NCI-H2029 treated with DMSO at 0.1 percent for 48 hours (cell line): ENCODE results near the gene BAZ1B.
"Not testable (repeated sequence)": the region's sequence is repeated elsewhere in the genome, so short reads cannot be mapped to it uniquely, and the experiment has no call there.

Experiments used
- DNase-seq: peaks from one replicate; lab custom pipeline; 2025; lab: John Stamatoyannopoulos, UW

Gene BAZ1B

DNA sequence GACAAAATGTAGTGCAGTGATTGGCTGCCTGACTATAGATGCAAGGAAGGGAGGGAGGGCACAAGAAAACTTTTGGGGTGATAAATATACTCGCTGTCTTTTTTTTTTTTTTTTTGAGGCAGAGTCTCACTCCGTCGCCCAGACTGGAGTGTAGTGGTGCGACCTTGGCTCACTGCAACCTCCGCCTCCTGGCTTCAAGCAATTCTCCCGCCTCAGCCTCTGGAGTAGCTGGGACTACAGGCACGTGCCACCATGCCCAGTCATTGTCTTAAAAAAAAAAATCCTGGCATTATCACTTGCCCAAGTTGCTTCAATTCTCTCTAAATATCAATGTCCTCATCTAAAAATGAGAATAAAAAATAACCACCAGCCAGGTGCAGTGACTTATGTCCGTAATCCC lies 96.1 kb downstream of the BAZ1B start:
- no peak for DNase-seq

DNA sequence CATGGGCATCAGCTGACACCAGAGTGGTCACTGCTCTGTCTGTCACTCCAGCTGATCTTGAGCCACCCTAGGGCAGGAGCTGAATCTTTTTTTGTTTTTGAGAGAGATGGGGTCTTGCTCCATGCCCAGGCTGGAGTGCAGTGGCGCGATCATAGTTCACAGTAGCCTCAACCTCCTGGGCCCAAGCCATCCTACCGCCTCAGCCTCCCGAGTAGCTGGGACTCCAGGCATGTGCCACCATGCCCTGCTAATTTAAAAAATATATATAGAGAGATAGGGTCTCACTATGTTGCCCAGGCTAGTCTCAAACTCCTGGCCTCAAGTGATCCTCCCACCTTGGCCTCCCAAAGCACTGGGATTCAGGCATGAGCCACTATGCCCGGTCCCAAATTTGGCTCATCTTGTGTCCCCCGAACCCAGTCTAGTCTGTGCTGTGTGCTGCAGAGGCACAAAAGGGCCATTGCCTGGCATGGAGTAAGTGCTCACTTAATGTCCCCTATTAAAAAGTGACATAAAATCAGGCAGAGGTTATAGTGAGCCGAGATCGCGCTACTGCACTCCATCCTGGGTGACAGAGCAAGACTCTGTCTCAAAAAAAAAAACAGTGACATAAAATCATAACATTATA lies 96.6 kb downstream of the BAZ1B start:
- no peak for DNase-seq

DNA sequence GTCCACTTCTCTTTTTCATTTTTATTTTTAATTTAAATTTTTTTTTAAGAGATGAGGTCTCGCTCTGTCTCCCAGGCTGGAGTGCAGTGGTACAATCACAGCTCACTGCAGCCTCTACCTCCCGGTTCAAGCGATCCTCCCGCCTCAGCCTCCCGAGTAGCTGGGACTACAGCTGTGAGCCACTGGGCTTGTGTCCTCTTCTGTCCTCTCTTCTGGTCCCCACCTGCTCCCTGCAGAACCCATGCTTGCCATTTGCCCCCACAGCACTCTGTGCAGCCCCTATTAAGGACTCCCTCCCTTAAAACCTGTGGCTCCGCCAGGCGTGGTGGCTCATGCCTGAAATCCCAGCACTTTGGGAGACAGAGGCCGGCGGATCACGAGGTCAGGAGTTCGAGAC lies 97.6 kb downstream of the BAZ1B start:
- no peak for DNase-seq

DNA sequence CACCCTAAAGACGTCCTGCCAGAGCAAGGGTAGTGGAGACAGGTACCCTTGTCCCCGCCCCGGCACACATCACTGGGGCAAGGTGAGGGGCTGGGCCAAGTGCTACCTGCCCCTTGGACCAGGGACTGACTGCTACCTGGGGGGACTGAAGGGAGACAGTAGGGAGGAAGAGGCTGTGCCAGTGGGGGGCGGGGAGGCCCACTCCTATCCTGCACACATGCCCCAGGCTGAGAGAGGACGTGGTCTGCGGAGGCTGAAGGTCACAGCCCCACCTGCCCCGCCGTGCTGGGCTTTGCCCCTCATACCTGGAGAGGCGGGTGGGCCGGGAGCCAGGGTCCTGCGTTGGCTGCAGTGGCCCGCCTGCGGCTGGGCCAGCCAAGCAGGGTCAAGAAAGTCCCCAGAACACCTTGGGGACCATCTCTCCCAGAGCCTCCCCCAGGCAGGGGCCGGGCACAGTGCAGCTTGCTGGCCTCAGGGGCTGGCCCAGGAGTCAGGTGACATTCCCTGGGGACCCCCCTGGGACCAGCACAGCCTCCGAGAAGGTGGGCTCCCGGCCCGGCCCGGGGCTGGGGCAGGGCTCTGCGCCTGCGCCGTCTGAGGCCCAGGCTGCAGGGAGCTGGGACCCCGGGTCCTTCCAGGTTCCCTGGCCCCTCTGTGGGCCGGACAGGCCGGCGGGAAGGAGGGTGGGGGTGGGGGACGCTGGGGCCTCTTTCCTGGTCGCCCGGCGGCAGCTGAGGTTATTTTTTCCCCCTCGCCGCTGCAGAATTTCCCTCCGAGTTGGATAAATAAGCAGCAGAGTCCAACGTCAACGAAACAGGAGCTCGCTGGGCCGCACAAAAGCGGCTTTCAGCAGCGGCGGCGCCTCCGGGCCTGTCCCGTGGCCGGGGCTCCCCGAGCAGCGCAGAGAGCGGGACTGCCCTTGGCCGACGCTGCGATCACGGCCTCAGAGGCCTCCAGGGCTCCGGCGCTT lies 98.3 kb downstream of the BAZ1B start:
- no peak for DNase-seq

DNA sequence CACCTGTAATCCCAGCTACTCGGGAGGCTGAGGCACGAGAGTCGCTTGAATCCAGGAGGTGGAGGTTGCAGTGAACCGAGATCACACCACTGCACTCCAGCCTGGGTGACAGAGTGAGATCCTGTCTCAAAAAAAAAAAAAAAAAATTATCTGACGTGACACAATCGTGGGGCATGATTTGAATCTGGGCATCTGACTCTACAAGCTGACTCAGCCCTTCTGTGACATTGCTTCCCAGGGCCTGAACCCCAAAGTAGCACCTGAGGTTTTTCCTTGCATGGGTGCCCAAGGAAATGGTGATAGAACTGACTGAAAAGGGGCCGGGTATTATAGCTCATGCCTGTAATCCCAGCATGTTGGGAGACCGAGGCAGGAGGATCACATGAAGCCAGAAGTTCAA lies 101.5 kb downstream of the BAZ1B start:
- DNase-seq: not testable (repeated sequence)

DNA sequence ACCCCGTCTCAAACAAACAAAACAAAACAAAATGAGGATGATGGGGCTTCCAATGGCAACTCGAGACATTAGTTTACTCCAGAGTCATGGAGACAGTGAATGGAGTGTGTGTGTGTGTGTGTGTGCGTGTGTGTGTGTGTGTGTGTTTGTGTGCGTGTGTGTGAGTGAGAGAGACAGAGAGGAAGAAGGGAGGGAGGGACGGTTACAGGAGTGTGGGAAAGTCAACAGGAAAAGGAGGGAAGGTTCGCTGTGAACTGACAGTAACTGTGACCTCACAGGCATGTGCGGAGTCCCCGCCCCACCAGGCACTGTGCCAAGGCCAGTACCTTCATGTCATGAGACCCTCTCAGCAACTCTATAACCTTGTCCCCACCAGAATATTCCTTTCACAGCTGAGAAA lies 102.1 kb downstream of the BAZ1B start:
- DNase-seq: peak; percentile 41

DNA sequence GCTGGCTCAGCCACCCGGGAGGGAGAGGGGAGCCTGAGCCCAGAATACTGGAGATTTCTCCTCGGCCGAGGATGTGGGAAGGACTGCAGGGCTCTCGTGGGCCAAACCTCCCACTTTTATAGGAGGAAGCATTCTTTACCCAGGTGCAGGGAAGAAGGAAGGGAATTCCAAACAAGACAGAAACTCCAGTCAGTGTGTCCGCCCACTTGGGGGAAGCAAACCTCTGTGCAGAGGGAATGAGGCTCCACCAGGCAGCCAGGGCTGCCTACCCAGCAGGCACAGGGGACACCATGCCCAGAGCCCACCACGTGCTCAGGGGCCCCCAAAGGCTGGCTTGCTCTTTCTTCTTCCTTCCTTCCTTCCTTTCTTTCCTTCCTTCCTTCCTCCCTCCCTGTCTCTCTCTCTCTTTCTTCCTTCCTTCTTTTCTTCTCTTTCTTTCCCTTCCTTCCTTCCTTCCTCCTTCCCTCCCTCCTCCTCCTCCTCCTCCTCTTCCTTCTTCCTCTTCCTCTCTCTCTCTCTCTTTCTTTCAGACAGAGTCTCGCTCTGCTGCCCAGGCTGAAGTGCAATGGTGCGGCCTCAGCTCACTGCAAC lies 103.9 kb downstream of the BAZ1B start:
- no peak for DNase-seq

DNA sequence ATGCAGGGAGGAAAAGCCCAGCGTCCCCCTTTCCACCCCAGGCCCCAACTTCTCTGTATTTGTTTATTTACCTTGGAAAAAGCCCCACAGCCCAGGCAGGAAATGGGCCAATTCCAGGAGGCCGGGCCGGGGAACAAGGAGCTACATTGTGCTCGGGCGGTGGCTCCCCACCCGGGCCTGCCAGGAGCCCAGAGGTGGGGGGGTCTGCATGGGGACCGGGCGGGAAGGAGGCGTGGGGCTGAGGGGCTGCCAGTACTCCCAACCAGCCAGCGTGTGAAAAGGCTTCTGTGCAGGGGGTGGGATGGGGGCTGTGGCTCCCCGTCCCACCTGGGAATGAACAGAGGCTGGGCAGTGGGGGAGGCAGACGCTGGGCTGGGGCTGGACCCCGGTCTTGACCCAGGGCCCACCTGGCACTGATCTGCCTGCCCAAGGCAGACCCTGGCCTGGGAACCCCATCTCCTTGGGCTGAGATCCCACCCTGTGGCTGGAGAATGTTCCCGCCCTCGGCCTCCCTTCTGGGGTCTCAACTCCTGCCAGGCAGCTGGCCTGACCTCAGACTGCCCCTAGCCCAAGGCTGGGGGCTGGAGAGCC lies 111.5 kb downstream of the BAZ1B start:
- DNase-seq: not testable (repeated sequence)

DNA sequence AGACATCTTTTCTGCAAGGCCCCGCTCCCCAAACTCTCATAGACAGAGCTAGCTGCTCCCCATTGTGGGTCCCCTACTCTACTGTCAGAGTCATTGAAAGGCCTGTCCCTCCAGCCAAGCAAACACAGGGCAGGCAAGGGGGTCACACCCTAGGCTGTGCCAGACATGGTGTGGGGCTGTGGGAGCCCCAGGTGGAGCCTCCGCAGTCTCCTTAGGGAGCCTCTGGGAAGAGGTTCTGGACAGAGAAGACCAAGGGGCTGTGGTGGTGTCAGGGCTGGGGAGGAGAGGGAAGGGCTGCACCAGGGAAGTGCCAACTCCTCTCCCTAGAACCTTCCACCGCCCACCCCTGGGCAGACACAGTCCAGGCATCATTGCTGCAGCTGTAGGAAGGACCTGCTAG lies 117.2 kb downstream of the BAZ1B start:
- not testable (repeated sequence) for DNase-seq

DNA sequence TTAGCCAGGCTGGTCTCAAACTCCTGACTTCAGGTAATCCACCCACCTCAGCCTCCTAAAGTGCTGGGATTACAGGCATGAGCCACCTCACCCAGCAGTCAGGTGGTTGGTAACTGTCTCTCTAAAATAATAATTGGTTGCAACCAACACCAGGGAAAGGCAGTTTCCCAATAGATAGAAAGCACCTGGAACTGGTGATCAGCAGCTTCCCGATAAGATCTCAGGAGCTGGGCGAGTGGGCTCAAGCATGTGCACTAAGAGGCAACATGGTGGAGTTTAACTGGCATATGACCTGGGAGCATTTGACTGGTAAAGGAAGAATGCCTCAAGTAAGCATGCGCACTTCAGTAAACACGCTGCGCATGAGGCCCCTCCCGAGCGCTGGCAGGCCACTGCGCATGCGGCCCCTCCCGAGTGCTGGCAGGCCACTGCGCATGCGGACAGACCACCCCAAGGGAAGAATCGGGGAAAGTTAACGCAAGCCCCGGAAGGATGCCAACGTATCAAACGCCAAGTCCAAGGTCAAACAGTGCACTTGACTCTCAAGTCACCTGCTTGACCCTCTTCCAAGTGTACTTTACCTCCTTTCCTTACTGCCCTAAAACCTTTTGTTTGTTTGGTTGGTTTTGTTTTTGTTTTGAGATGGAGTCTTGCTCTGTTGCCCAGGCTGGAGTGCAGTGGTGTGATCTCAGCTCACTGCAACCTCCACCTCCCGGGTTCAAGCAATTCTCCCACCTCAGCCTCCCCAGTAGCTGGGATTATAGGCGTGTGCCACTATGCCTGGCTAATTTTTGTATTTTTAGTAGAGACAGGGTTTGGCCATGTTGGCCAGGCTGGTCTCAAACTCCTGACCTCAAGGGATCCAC lies 122.7 kb downstream of the BAZ1B start:
- DNase-seq: peak; percentile 10

DNA sequence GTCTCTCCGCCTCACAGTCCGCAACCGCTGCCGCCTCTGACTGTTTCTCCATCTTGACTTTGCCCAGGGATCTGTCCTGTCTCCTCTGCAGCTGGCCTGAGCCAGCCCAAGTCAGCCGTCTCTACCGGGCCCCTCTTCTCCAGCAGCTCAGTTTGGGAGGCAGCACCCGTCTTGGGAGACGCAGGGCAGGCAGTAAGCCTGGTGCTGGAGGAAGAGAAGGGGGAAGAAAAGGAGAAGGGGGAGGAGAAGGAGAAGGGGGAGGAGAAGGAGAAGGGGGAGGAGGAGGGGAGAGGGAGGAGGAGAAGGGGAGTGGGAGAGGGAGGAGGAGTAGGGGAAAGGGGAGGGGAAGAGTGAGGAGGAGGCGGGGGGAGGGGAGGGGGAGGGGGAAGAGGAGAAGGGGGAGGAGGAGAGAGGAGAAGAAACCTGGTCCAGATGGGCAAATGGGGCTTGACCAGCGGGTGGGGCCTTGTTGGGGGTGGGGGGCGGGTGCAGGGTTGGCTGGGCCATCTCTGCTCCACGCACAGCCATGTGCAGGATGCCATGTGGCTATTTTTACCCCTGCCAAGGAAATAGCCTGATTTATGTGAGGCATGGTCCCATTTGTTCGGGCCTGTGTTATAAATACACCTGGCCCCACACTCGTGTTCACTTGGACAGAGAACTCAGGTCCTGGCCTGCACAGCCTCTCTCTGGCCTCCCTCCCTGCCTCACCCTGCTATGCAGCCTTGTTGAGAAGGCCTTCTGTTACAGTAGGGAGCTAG lies 124.4 kb downstream of the BAZ1B start:
- no peak for DNase-seq

DNA sequence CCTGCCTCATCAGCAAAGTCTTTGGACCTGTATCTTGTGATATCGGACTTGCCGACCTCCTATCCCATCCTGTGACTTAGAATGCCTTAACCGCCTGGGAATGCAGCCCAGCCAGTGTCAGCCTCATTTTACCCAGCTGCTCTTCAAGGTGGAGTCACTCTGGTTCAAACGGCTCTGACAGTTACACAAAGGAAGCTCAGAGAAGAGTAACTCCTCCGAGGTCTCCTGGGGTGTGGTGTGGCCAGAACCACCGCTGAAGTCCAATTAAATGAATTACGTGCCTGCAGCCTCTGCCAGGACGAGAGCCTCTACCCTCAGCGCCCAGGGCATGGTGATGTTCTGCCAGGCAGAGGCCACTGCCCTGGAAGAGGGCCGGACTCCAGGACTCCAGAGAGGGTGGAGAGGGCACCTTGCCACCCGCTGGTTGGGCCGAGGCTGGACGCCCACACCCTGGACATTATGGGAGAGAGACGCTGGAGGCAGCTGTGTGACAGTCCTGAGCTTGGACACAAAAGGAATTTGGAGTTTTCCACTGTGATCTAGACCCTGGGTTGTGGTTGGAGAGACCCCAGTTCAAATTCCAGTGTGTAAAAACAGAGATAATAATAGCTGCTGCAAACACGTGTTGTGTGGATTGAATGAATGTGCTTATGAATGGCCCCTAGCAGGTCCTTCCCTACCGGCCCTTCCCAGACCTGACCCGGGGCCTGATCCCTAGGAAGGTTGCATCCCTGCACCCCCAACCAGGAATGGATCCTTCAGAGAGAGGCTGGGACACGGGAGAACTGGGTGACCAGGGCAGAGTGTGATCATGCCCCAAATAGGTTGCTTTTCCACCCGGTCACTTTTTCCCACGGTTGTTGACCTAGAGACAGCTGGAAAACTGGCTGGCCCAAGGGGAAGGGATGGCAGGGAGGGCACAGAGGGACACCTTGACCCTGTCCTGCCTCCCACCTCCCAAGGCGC lies 126.3 kb downstream of the BAZ1B start:
- no peak for DNase-seq

DNA sequence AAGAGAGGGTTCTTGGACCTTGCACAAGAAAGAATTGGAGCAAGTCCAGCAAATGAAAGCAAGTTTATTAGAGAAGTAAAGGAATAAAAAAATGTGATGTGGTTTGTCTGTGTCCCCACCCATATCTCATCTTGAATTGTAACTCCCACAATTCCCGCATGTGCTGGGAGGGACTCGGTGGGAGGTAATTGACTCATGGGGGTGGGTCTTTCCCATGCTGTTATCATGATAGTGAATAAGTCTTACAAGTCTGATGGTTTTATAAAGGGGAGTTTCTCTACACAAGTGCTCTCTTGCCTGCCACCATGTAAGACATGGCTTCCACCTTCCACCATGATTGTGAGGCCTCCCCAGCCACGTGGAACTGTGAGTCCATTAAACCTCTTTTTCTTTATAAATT lies 127.7 kb downstream of the BAZ1B start:
- no peak for DNase-seq

DNA sequence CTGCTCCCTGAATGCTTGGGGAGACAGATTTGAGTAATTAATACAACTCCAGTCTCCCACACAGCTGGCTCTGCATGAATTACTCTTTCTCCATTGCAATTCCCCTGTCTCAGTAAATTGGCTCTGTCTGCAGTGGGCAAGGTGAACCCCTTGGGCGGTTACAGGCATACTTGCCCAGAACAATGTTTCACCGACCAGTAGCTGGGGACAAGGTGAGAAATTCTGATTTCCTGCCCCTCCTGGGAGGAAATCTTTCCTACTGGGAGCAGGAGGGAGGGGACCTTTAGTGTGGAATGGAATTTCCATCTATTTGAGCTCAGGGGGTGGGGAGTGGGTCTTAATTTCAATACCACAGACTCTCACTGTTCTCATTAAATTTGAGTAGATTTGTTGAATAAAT lies 130.7 kb downstream of the BAZ1B start:
- no peak for DNase-seq
